Peyer's patch (tissue), 4 donors: ENCODE results near the gene CRB2. TPM values are rescaled to one million over a fixed set of nuclear protein-coding genes. Genes with fewer than 3 reads are reported as not detected.

Source experiments
- DNase-seq, 3 donors: peaks; one replicate each; pipeline ENCODE4 v3.0.0-alpha.2; 2017 to 2019
- H3K27ac ChIP-seq, 4 donors: fragments of 200-600 bp; sonication (generic); one replicate each; pipeline ENCODE4 v1.5.1; 2016 to 2019
- H3K27me3 ChIP-seq, 2 donors: fragments of 200-600 bp; sonication (generic); one replicate each; pipeline ENCODE4 v1.5.1; 2019
- H3K36me3 ChIP-seq, 3 donors: fragments of 200-600 bp; sonication (generic); one replicate each; pipeline ENCODE4 v1.5.1; 2016 to 2019
- H3K4me1 ChIP-seq, 4 donors: fragments of 200-600 bp; sonication (generic); one replicate each; pipeline ENCODE4 v1.5.1; 2016 to 2019
- H3K4me3 ChIP-seq, 4 donors: fragments of 200-600 bp; sonication (generic); 1 replicate in 3 of 4; 2 replicates in 1 of 4; pipeline ENCODE4 v1.5.1; 2016 to 2019; ENCODE audit warnings: mild to moderate bottlenecking in 1 of 4
- H3K9me3 ChIP-seq, 4 donors: fragments of 200-600 bp; sonication (generic); one replicate each; pipeline ENCODE4 v1.5.1; 2016 to 2019; ENCODE audit warnings: mild to moderate bottlenecking in 1 of 4
- CTCF ChIP-seq, 6 experiments: fragments of 450-650 bp in 4 of 6; fragments of 200-600 bp in 2 of 6; sonication (generic) in 1 of 6; IDR thresholded peaks; one replicate each; pipeline ENCODE4 v1.5.1; 2017 to 2019; ENCODE audit warnings: antibody characterized with exemption in 6 of 6, mild to moderate bottlenecking in 3 of 6, moderate library complexity in 1 of 6
- POLR2A ChIP-seq, 2 donors: fragments of 450-650 bp; IDR thresholded peaks; one replicate each; pipeline ENCODE4 v1.5.1; 2017; ENCODE audit warnings: antibody characterized with exemption in 2 of 2, mild to moderate bottlenecking in 2 of 2, moderate library complexity in 2 of 2
- total RNA-seq, 4 donors: library from RNA; depleted of rRNA; stranded (reverse); fragments of >200 nt; gene quantifications; one replicate each; pipeline ENCODE4 v1.1.0, GENCODE V29; 2016

The CRB2 gene
- total RNA-seq, 4 donors from 2014 or later = 0.27 to 0.85 (median 0.83) TPM; not detected in 1

GRCh38 chr9:123377211-123377971 lies 21.4 kb downstream of the CRB2 start:
- Histone ChIP-seq H3K9me3 (no peaks in the 10 kb centered on the region), H3K27me3 (peaks cover 0 to 8% of the 10 kb centered on the region in 2 donors), H3K4me3 (no peak overlapping the region), H3K27ac (peak overlapping the region in 2 of 4 donors; percentile 50 to 66), H3K4me1 (peaks cover 0 to 35% (median 5%) of the 10 kb centered on the region in 4 donors), H3K36me3 (peaks cover 0 to 15% (median 0%) of the 10 kb centered on the region in 3 donors)
- DNase-seq = peak in 2 of 3 donors; percentile 71 to 76
- TF ChIP-seq CTCF (IDR thresholded peaks at IDR 0.05) (no peak), POLR2A (IDR thresholded peaks at IDR 0.05) (no peak)

- H3K4me3 ChIP-seq = no peak overlapping the region
- peaks cover 0 to 21% (median 0%) of the 10 kb centered on the region in 3 donors for H3K36me3 ChIP-seq
- H3K4me1 ChIP-seq = peaks cover 0 to 35% (median 5%) of the 10 kb centered on the region in 4 donors
- H3K27me3 ChIP-seq = peaks cover 0 to 8% of the 10 kb centered on the region in 2 donors
- no peaks in the 10 kb centered on the region for H3K9me3 ChIP-seq
- no peak for TF ChIP-seq CTCF (IDR thresholded peaks at IDR 0.05)
- TF ChIP-seq POLR2A (IDR thresholded peaks at IDR 0.05) = no peak
- H3K27ac ChIP-seq = peak overlapping the region in 1 of 4 donors; percentile 66
- no peak for DNase-seq
Observed at GRCh38 chr9:123378025-123378424, 22.0 kb downstream of the CRB2 start.

- no peak overlapping the region for H3K4me3 ChIP-seq
- no peak overlapping the region for H3K27ac ChIP-seq
- H3K36me3 ChIP-seq = peaks cover 0 to 26% (median 0%) of the 10 kb centered on the region in 3 donors
- peaks cover 0 to 35% (median 5%) of the 10 kb centered on the region in 4 donors for H3K4me1 ChIP-seq
- TF ChIP-seq CTCF (IDR thresholded peaks at IDR 0.05) (no peak), POLR2A (IDR thresholded peaks at IDR 0.05) (no peak)
- H3K9me3 ChIP-seq = no peaks in the 10 kb centered on the region
- no peak for DNase-seq
- H3K27me3 ChIP-seq = no peaks in the 10 kb centered on the region
Observed at GRCh38 chr9:123378956-123379660, 23.1 kb downstream of the CRB2 start.

- Histone ChIP-seq H3K4me1 (peaks cover 0 to 22% (median 0%) of the 10 kb centered on the region in 4 donors), H3K36me3 (peaks cover 0 to 26% (median 0%) of the 10 kb centered on the region in 3 donors), H3K4me3 (no peak overlapping the region), H3K27me3 (no peaks in the 10 kb centered on the region), H3K27ac (no peak overlapping the region), H3K9me3 (no peaks in the 10 kb centered on the region)
- TF ChIP-seq POLR2A (IDR thresholded peaks at IDR 0.05) (no peak), CTCF (IDR thresholded peaks at IDR 0.05) (no peak)
- no peak for DNase-seq
Observed at GRCh38 chr9:123380852-123381705, 25.1 kb downstream of the CRB2 start.
